Activated naive CD8-positive, alpha-beta T cell (primary cell): ENCODE data around the gene YWHAB.

Experiments
- H3K27ac Mint-ChIP-seq: one replicate; pipeline ENCODE4 v1.8.0; 2021; ENCODE audit warnings: mixed read lengths
- H3K27me3 Mint-ChIP-seq: one replicate; pipeline ENCODE4 v1.8.0; 2021; ENCODE audit warnings: mixed read lengths
- H3K36me3 Mint-ChIP-seq: one replicate; pipeline ENCODE4 v1.8.0; 2021; ENCODE audit warnings: mixed read lengths
- H3K4me1 Mint-ChIP-seq: one replicate; pipeline ENCODE4 v1.8.0; 2021; ENCODE audit warnings: low read depth, mixed read lengths
- H3K4me3 Mint-ChIP-seq: one replicate; pipeline ENCODE4 v1.8.0; 2021; ENCODE audit warnings: mild to moderate bottlenecking, mixed read lengths
- H3K9me3 Mint-ChIP-seq: one replicate; pipeline ENCODE4 v1.8.0; 2021; ENCODE audit warnings: low read depth, mixed read lengths

Gene YWHAB

GRCh38 chr20:44891826-44892225, 6.3 kb downstream of the YWHAB start:
- H3K4me3 Mint-ChIP-seq: peak overlapping the region; percentile 65

GRCh38 chr20:44894959-44895358, 9.5 kb downstream of the YWHAB start:
- H3K27me3 Mint-ChIP-seq: no peaks in the 10 kb centered on the region
- no peaks in the 10 kb centered on the region for H3K9me3 Mint-ChIP-seq
- H3K4me3 Mint-ChIP-seq: peak overlapping the region; percentile 38
- H3K4me1 Mint-ChIP-seq: peaks cover 85% of the 10 kb centered on the region
- H3K27ac Mint-ChIP-seq: peak overlapping the region; percentile 58
- peaks cover 9% of the 10 kb centered on the region for H3K36me3 Mint-ChIP-seq

More at GRCh38 chr20:44891826-44892225, 6.3 kb downstream of the YWHAB start:
- Mint-ChIP-seq H3K36me3 (peaks cover 6% of the 10 kb centered on the region), H3K4me1 (peaks cover 88% of the 10 kb centered on the region), H3K27ac (peak overlapping the region; percentile 84), H3K27me3 (no peaks in the 10 kb centered on the region), H3K9me3 (no peaks in the 10 kb centered on the region)

DNA sequence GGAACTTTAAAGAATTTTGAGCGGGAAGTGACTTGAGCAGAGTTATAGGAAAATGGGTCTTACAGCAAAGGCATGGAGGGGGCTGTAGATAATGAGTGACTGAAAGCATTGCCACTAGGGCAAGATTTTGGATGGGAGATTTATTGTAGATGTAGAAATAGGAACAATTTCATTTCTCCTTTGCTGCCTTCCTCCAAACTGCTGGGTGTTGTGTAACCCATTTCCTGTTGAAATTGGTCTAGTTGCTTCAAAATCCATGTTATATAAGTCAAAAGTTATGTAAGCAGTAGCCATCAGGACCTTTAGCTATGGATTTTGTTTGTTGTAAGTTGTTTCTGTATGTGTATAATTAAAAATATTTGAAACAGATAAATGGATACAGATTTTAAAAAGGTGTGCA, 11.1 kb downstream of the YWHAB start:
- peaks cover 88% of the 10 kb centered on the region for H3K4me1 Mint-ChIP-seq
- no peaks in the 10 kb centered on the region for H3K27me3 Mint-ChIP-seq
- H3K9me3 Mint-ChIP-seq: no peaks in the 10 kb centered on the region
- peaks cover 13% of the 10 kb centered on the region for H3K36me3 Mint-ChIP-seq
- H3K27ac Mint-ChIP-seq: peak overlapping the region; percentile 84
- H3K4me3 Mint-ChIP-seq: peak overlapping the region; percentile 47

DNA sequence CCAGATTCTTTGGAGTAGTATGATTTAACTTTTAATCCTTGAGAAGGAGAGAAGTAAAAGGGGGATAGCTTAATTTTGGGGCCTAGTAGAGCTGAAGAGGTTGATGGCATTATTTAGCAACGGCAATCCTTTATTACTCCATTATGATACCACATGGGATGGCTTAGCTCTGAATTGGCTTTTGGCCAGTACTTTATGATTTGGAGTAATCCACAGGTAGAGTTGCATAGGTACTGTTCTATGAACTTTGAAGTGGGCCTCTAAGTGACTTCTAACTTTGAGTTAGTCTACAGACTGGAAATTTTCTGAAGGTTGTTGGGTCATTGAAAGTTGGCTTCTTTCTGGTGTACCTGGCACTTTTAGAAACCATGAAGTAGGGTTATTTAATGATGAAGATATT, 11.6 kb downstream of the YWHAB start:
- Mint-ChIP-seq H3K9me3 (no peaks in the 10 kb centered on the region), H3K36me3 (peaks cover 10% of the 10 kb centered on the region), H3K27me3 (no peaks in the 10 kb centered on the region), H3K4me1 (peaks cover 86% of the 10 kb centered on the region), H3K4me3 (peak overlapping the region; percentile 47), H3K27ac (peak overlapping the region; percentile 84)

DNA sequence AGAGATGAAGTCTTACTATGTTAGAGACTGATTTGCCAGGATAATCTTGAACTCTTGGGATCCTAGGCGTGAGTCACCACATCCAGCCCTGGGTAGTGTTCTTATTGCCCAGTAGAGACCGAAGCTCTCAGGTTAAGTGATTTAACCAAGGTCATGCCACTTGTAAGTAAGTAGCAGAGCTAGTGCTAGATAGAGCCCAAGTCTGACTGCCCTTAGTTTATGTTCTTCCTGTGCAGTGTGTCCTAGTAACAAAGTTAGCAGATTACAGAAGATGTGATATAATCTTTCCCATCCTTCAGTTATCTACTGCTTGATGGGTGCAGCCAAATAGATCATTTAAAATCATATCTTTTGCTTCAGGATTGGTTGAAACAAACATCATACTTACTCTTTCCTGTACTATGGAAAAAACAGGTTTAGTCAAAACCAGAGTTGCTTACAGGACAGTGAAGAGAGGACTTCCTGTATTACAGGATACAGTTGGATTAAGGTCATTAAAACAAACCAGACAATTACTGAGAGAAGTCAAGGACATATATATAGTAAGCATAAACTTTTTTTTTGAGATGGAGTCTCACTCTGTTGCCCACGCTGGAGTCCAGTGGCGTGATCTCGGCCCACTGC, 14.8 kb downstream of the YWHAB start:
- Mint-ChIP-seq H3K4me1 (peaks cover 64% of the 10 kb centered on the region), H3K36me3 (peaks cover 9% of the 10 kb centered on the region), H3K27ac (peak overlapping the region; percentile 90), H3K27me3 (no peaks in the 10 kb centered on the region), H3K9me3 (no peaks in the 10 kb centered on the region), H3K4me3 (peak overlapping the region; percentile 47)

GRCh38 chr20:44901974-44902373, 16.5 kb downstream of the YWHAB start:
- H3K27me3 Mint-ChIP-seq: no peaks in the 10 kb centered on the region
- H3K36me3 Mint-ChIP-seq: peaks cover 9% of the 10 kb centered on the region
- H3K4me1 Mint-ChIP-seq: peaks cover 47% of the 10 kb centered on the region
- H3K4me3 Mint-ChIP-seq: no peak overlapping the region
- no peaks in the 10 kb centered on the region for H3K9me3 Mint-ChIP-seq
- H3K27ac Mint-ChIP-seq: no peak overlapping the region

DNA sequence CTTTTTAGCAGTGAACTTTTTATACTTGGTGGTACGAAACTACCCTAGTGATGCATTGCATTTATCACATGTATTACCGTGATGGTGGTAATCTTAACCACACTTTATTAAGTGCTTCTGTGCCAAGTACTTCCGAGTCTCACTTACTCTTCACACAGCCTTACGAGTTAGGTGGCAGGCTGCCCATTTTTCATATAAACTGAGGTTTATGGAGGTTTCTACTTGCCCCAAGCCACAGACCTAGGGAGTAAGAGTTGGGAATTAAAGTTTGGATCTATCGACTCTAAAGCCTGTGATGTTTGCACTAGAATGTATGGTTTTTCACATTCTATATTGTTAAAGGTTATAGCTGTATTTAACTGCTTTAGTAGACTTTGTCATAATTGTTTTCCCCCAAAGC, 18.9 kb downstream of the YWHAB start:
- H3K27me3 Mint-ChIP-seq: no peaks in the 10 kb centered on the region
- H3K4me1 Mint-ChIP-seq: peaks cover 35% of the 10 kb centered on the region
- H3K36me3 Mint-ChIP-seq: peaks cover 6% of the 10 kb centered on the region
- H3K9me3 Mint-ChIP-seq: no peaks in the 10 kb centered on the region
- H3K4me3 Mint-ChIP-seq: no peak overlapping the region
- no peak overlapping the region for H3K27ac Mint-ChIP-seq

GRCh38 chr20:44908987-44909871, 23.7 kb downstream of the YWHAB start:
- peak overlapping the region; percentile 42 for H3K27ac Mint-ChIP-seq
- H3K36me3 Mint-ChIP-seq: peaks cover 8% of the 10 kb centered on the region
- peak overlapping the region; percentile 79 for H3K4me3 Mint-ChIP-seq
- peaks cover 28% of the 10 kb centered on the region for H3K4me1 Mint-ChIP-seq
- no peaks in the 10 kb centered on the region for H3K27me3 Mint-ChIP-seq
- no peaks in the 10 kb centered on the region for H3K9me3 Mint-ChIP-seq

DNA sequence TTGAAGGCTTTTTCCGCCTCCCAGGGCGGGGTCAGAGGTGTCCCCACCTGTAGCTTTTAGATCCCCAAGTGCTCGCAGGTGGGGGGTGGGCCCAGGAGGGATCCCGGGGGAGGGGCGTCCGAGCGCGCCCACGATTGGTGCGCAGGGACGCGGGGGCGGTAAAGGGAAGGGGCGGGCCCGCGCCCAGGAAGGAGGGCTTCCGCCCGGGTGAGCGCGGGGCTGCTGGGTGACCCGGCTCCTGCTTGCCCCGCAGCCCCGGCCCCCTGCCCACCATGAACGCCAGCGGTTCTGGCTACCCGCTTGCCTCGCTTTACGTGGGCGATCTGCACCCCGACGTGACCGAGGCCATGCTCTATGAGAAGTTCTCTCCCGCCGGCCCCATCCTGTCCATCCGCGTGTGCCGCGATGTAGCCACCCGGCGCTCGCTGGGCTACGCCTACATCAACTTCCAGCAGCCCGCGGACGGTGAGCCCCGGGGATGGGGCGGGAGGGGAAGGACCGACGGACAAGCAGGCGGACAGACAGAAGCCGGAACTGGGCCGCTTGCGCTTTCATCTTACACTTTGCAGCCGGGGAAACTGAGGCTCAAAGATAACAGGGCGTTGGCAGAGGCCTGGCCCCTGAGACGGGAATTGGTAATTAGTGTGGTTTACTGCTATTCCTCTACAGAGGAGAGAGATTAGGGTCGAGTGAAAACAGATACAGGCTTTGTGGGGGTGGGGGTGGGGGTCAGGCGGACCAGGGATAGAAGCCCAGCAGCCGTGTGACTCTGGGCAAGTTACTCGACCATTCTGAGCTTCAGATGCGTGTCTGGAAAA, 24.6 kb downstream of the YWHAB start, which contains the start of gene PABPC1L:
PABPC1L (plus strand) TSS at position 189 of the 818 bp plus-strand sequence; CDS start at position 273, 84 bp downstream.
- Mint-ChIP-seq H3K36me3 (peaks cover 8% of the 10 kb centered on the region), H3K9me3 (no peaks in the 10 kb centered on the region), H3K4me1 (peaks cover 36% of the 10 kb centered on the region), H3K27me3 (no peaks in the 10 kb centered on the region), H3K27ac (peak within 1 kb of the TSS; percentile 22), H3K4me3 (peak within 1 kb of the TSS; percentile 84)

- Mint-ChIP-seq H3K27me3 (no peaks in the 10 kb centered on the region), H3K27ac (peak overlapping the region; percentile 22), H3K36me3 (peaks cover 8% of the 10 kb centered on the region), H3K9me3 (no peaks in the 10 kb centered on the region), H3K4me1 (peaks cover 38% of the 10 kb centered on the region), H3K4me3 (peak overlapping the region; percentile 84)
Measured at GRCh38 chr20:44910690-44911262, 25.3 kb downstream of the YWHAB start.

DNA sequence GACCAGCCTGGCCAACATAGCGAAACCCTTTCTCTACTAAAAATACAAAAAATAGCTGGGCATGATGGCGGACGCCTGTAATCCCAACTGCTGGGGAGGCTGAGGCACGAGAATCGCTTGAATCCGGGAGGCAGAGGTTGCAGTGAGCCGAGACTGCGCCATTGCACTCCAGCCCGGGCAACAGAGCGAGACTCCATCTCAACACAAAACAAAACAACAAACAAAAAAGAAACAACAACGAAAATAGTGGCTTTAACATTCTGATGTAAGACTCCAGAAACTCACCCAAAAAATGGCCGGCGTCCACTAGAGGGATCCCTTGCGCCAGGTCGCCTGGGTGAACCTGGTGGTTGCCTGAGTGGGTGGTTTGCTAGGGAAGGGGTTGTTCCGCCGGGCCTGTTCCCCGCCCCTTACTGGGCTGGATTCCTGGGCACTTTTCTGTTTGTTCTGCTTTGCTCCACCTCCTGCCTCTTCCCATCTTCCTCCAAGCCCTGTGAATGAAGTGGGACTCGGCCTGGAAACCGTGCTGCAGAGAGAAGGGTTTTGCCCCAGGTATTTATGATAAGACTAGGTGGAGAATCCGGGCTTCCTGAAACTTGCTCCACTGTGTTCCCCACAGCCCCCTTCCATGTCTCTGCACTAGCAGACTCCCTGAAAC, 25.9 kb downstream of the YWHAB start:
- peak overlapping the region; percentile 58 for H3K4me3 Mint-ChIP-seq
- H3K27me3 Mint-ChIP-seq: no peaks in the 10 kb centered on the region
- H3K36me3 Mint-ChIP-seq: peaks cover 5% of the 10 kb centered on the region
- peaks cover 38% of the 10 kb centered on the region for H3K4me1 Mint-ChIP-seq
- no peaks in the 10 kb centered on the region for H3K9me3 Mint-ChIP-seq
- H3K27ac Mint-ChIP-seq: no peak overlapping the region

GRCh38 chr20:44912189-44912588, 26.7 kb downstream of the YWHAB start:
- Mint-ChIP-seq H3K27ac (no peak overlapping the region), H3K36me3 (peaks cover 5% of the 10 kb centered on the region), H3K4me1 (peaks cover 38% of the 10 kb centered on the region), H3K27me3 (no peaks in the 10 kb centered on the region), H3K4me3 (peak overlapping the region; percentile 44), H3K9me3 (no peaks in the 10 kb centered on the region)

DNA sequence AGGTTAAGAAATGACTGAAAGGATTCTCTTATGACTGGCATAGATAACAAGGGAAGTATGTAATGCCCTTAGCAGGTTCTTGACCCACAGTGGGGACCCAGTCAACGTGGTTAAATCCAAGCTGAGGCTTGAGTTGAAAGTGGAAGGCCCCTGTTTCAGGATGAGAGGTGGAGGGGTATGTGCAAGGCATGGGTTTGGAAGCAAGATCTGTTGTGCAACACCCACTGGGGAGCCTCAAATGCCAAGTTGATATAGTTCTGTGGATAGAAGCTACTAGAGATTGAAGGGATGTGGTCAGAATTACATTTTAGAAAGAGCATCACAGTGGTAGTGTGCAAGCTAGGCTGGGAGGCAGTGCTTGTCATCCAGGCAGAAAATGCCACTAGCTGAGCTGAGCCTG, 29.4 kb downstream of the YWHAB start:
- Mint-ChIP-seq H3K27ac (no peak overlapping the region), H3K4me3 (no peak overlapping the region), H3K36me3 (peaks cover 7% of the 10 kb centered on the region), H3K9me3 (no peaks in the 10 kb centered on the region), H3K4me1 (peaks cover 27% of the 10 kb centered on the region), H3K27me3 (no peaks in the 10 kb centered on the region)

- Mint-ChIP-seq H3K9me3 (no peaks in the 10 kb centered on the region), H3K27ac (no peak overlapping the region), H3K4me1 (peaks cover 18% of the 10 kb centered on the region), H3K4me3 (no peak overlapping the region), H3K27me3 (no peaks in the 10 kb centered on the region), H3K36me3 (peaks cover 7% of the 10 kb centered on the region)
Measured at GRCh38 chr20:44916586-44916985, 31.1 kb downstream of the YWHAB start.
